ENCODE measurements around the gene RFTN1. TPM values are rescaled to one million over a fixed set of nuclear protein-coding genes. Genes with fewer than 3 reads are reported as not detected.

Gene RFTN1
- polyA plus RNA-seq, 2 of the 4 experiments (the other 2 are of a cell fraction): 1.8 to 3.7 TPM

DNA sequence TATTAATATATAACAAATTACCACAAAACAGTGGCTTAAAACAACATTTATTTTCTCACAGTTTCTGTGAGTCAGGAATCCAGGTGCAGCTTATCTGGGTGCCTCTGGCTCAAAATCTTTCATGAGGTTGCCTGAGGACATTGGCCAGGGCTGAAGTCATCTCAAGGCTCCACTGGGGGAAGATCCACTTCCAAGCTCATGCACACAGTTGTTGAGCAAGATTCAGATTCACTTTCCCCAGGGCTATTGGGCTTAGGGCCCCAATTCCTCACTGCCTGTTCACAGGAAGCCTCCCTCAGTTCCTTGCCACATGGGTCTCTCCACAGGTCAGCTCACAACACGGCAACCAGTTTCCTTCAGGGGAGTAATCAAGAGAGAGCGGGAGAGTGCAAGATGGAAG, 35.0 kb downstream of the RFTN1 start (continued):
- TF ChIP-seq TFCP2L1 (CRISPR knock-in tag; IDR thresholded peaks at IDR 0.05): no peak
- no peak for TF ChIP-seq JUN (IDR thresholded peaks at IDR 0.05)
- no peak for TF ChIP-seq ESRRA (IDR thresholded peaks at IDR 0.05; ENCODE audit: borderline replicate concordance, low read length)
- no peak for TF ChIP-seq FOSB (CRISPR knock-in tag; IDR thresholded peaks at IDR 0.05)
- no peak for TF ChIP-seq FOXS1 (CRISPR knock-in tag; IDR thresholded peaks at IDR 0.05)

DNA sequence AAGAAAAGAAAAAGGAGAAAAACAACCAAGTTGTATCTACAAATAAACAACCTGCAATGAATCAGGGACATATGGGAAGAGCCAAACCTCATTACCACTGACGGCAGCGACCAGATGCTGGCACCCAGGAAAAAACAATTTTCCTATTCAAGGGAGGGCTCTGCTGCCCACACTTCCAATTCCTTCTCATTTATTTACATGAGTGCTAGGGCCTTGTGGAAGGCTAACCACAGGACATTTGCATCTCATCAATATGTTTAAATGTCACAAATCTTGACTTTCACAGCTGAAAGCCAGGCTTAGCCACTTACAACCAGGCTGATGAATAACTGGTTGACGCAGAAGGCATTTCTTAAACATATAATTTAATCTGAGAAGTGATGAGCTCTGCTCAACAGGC, 36.0 kb downstream of the RFTN1 start:
- no peak for DNase-seq (ENCODE audit: low read depth in 1 of 2, low spot score in 1 of 2)
- ChIA-PET POLR2A (no interaction called here), CTCF (interaction anchor here (0.6 to 1.7 kb wide), 4 partner anchors 8 to 261 kb away, joined by 3 to 4 read pairs (median 3); no protein-coding TSS in a partner anchor)
- Histone ChIP-seq H3K9me3 (no peaks in the 10 kb centered on the region), H3K4me2 (no peak overlapping the region), H3K4me1 (peaks cover 44% of the 10 kb centered on the region), H3K27ac (peak overlapping the region in 1 of 2 experiments; percentile 62; a peak in 3 of 6 replicates), H3K4me3 (no peak overlapping the region)
- 96% methylated on average over 3 of the region's 3 CpGs for WGBS (ENCODE audit: missing lambda C conversion rate)
- TF ChIP-seq GATA3 (IDR thresholded peaks at IDR 0.05; ENCODE audit: borderline replicate concordance) (no peak), SREBF2 (IDR thresholded peaks at IDR 0.05) (no peak), NR3C1 (IDR thresholded peaks at IDR 0.05) (no peak), HOXB5 (CRISPR knock-in tag; IDR thresholded peaks at IDR 0.05) (no peak), CHD4 (IDR thresholded peaks at IDR 0.05; ENCODE audit: borderline replicate concordance) (no peak), RAD21 (conservative IDR thresholded peaks at IDR 0.05 in 1 of 2, IDR thresholded peaks at IDR 0.05 in 1 of 2) (no peak)
- ATAC-seq: no peak
- no peak for FAIRE-seq

- Histone ChIP-seq H3K4me1 (peaks cover 40% of the 10 kb centered on the region), H3K9me3 (no peaks in the 10 kb centered on the region), H3K4me3 (no peak overlapping the region), H3K4me2 (peak overlapping the region; percentile 41; the same call in 2 of the 3 replicates), H3K27ac (peak overlapping the region in 1 of 2 experiments; percentile 52; a peak in 3 of 6 replicates)
- DNase-seq (ENCODE audit: low read depth in 1 of 2, low spot score in 1 of 2) (no peak), FAIRE-seq (no peak), ATAC-seq (no peak)
- TF ChIP-seq FOSL2 (IDR thresholded peaks at IDR 0.05) (no peak), FOSL2 (CRISPR knock-in tag; IDR thresholded peaks at IDR 0.05) (no peak), KDM1A (IDR thresholded peaks at IDR 0.05; ENCODE audit: low read depth) (no peak), CEBPB (IDR thresholded peaks at IDR 0.05) (no peak)
- ChIA-PET POLR2A (no interaction called here), CTCF (interaction anchor here (1.0 to 1.7 kb wide), 2 partner anchors 30 to 187 kb away, joined by 3 to 4 read pairs; no protein-coding TSS in a partner anchor)
These were observed 36.4 kb downstream of the RFTN1 start for GRCh38 chr3:16477056-16477455.

- peak overlapping the region; percentile 41; the same call in 2 of the 3 replicates for H3K4me2 ChIP-seq
- ChIA-PET POLR2A (no interaction called here), CTCF (interaction anchor here (1.0 to 1.7 kb wide), 3 partner anchors 30 to 187 kb away, joined by 3 to 4 read pairs (median 3); no protein-coding TSS in a partner anchor)
- peak overlapping the region in 1 of 2 experiments; percentile 52; a peak in 3 of 6 replicates for H3K27ac ChIP-seq
- no peak for ATAC-seq
- DNase-seq (ENCODE audit: low read depth in 1 of 2, low spot score in 1 of 2): no peak
- FAIRE-seq: no peak
- TF ChIP-seq CHD4 (IDR thresholded peaks at IDR 0.05; ENCODE audit: borderline replicate concordance) (no peak), JUN (IDR thresholded peaks at IDR 0.05) (0 out of 5 replicates have a peak, but pooled peaks of 1 of the 2 experiments have one; percentile 21), EP300 (IDR thresholded peaks at IDR 0.05) (peak in 1 of 2 experiments; percentile 45; a peak in 1 of 5 replicates)
- no peak overlapping the region for H3K4me3 ChIP-seq
- peaks cover 35% of the 10 kb centered on the region for H3K4me1 ChIP-seq
- 49% methylated on average over 5 of the region's 5 CpGs for WGBS (ENCODE audit: missing lambda C conversion rate)
- no peaks in the 10 kb centered on the region for H3K9me3 ChIP-seq
These were observed 36.9 kb downstream of the RFTN1 start for GRCh38 chr3:16476636-16477035.

DNA sequence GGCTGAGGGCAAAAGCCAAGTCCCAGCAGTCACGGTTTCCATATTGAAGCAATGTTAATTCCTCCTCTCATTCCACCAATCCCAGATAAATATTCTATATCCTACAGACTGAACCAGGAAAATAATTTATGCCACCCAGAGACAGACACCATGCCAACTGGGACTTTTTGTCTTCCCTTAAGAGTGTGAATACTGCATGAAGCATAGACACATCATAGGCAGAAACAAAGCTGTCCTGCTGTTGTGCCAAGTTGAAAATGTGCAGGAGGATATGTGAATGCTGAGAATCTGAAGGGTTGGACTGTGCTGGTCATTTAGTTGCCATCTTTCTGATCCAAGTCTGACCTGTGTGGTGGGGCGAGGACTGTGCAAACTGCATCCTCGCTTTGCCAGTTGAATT, 37.7 kb downstream of the RFTN1 start:
- Histone ChIP-seq H3K4me2 (no peak overlapping the region), H3K27ac (peak overlapping the region in 1 of 2 experiments; percentile 52; a peak in 3 of 6 replicates), H3K4me1 (peaks cover 27% of the 10 kb centered on the region), H3K9me3 (peaks cover 2% of the 10 kb centered on the region; the same call in 1 of the 3 replicates), H3K4me3 (no peak overlapping the region)
- POLR2A ChIA-PET: no interaction called here
- ATAC-seq (no peak), FAIRE-seq (no peak), DNase-seq (ENCODE audit: low read depth in 1 of 2, low spot score in 1 of 2) (no peak)
- WGBS (ENCODE audit: missing lambda C conversion rate): 68% methylated on average over 3 of the region's 3 CpGs
- CTCF ChIA-PET: interaction anchor here (1.0 kb wide), 1 partner anchor 75 kb away, joined by 3 read pairs; no protein-coding TSS in a partner anchor
- TF ChIP-seq CTCF (IDR thresholded peaks at IDR 0.05) (no peak), MYC (IDR thresholded peaks at IDR 0.05; ENCODE audit: borderline replicate concordance, low read length) (no peak), NPAS2 (CRISPR knock-in tag; IDR thresholded peaks at IDR 0.05; ENCODE audit: borderline replicate concordance) (no peak), EHMT2 (IDR thresholded peaks at IDR 0.05; ENCODE audit: low read depth) (no peak), REST (IDR thresholded peaks at IDR 0.05) (no peak), HMGXB4 (CRISPR knock-in tag; IDR thresholded peaks at IDR 0.05; ENCODE audit: borderline replicate concordance) (no peak)
